Measurements from ENCODE around the gene KEAP1. TPM values are rescaled to one million over a fixed set of nuclear protein-coding genes. Genes with fewer than 3 reads are reported as not detected.
"Not testable (repeated sequence)": the region's sequence is repeated elsewhere in the genome, so short reads cannot be mapped to it uniquely, and the experiment has no call there.

Gene KEAP1
- total RNA-seq, 4 donors from 2014 or later: 62.1 to 80.3 (median 69.8) TPM

- Histone ChIP-seq H3K27me3 (peaks cover 45% of the 10 kb centered on the region), H3K36me3 (no peaks in the 10 kb centered on the region), H3K27ac (no peak overlapping the region), H3K4me1 (no peaks in the 10 kb centered on the region), H3K4me3 (no peak overlapping the region), H3K9me3 (no peaks in the 10 kb centered on the region)
- TF ChIP-seq POLR2AphosphoS5 (IDR thresholded peaks at IDR 0.05) (no peak), POLR2A (IDR thresholded peaks at IDR 0.05) (no peak), EP300 (IDR thresholded peaks at IDR 0.05) (no peak)
- TF ChIP-seq, protein P1, sequence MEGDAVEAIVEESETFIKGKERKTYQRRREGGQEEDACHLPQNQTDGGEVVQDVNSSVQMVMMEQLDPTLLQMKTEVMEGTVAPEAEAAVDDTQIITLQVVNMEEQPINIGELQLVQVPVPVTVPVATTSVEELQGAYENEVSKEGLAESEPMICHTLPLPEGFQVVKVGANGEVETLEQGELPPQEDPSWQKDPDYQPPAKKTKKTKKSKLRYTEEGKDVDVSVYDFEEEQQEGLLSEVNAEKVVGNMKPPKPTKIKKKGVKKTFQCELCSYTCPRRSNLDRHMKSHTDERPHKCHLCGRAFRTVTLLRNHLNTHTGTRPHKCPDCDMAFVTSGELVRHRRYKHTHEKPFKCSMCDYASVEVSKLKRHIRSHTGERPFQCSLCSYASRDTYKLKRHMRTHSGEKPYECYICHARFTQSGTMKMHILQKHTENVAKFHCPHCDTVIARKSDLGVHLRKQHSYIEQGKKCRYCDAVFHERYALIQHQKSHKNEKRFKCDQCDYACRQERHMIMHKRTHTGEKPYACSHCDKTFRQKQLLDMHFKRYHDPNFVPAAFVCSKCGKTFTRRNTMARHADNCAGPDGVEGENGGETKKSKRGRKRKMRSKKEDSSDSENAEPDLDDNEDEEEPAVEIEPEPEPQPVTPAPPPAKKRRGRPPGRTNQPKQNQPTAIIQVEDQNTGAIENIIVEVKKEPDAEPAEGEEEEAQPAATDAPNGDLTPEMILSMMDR (IDR thresholded peaks at IDR 0.05): no peak
- WGBS, 2 donors (ENCODE audit: low coverage in 1 of 2): 50 to 77% methylated on average over 2 to 5 of the region's 6 CpGs
- no peak for ATAC-seq
These were observed 32.5 kb upstream of the KEAP1 start for GRCh38 chr19:10535613-10536012.

- Histone ChIP-seq H3K9me3 (no peaks in the 10 kb centered on the region), H3K4me3 (no peak overlapping the region), H3K27ac (peak overlapping the region in 2 of 4 donors; percentile 43 to 54), H3K36me3 (no peaks in the 10 kb centered on the region), H3K4me1 (no peaks in the 10 kb centered on the region), H3K27me3 (peaks cover 37% of the 10 kb centered on the region)
- 15 to 56% methylated on average over 4 to 8 of the region's 10 CpGs for WGBS, 2 donors (ENCODE audit: low coverage in 1 of 2)
- TF ChIP-seq POLR2AphosphoS5 (IDR thresholded peaks at IDR 0.05): no peak
- TF ChIP-seq, protein P1 (IDR thresholded peaks at IDR 0.05): no peak
- no peak for TF ChIP-seq POLR2A (IDR thresholded peaks at IDR 0.05)
- TF ChIP-seq EP300 (IDR thresholded peaks at IDR 0.05): no peak
- peak; percentile 36 for ATAC-seq
These were observed 30.7 kb upstream of the KEAP1 start for GRCh38 chr19:10533646-10534386.

- no peaks in the 10 kb centered on the region for H3K4me1 ChIP-seq
- no peak overlapping the region for H3K27ac ChIP-seq
- H3K4me3 ChIP-seq: no peak overlapping the region
- ATAC-seq: no peak
- 75 to 100% methylated on average over 1 of the region's 1 CpG for WGBS, 2 donors (ENCODE audit: low coverage in 1 of 2)
- H3K9me3 ChIP-seq: no peaks in the 10 kb centered on the region
- no peaks in the 10 kb centered on the region for H3K36me3 ChIP-seq
- peaks cover 24% of the 10 kb centered on the region for H3K27me3 ChIP-seq
- TF ChIP-seq POLR2AphosphoS5 (IDR thresholded peaks at IDR 0.05): no peak
- TF ChIP-seq POLR2A (IDR thresholded peaks at IDR 0.05): no peak
- no peak for TF ChIP-seq EP300 (IDR thresholded peaks at IDR 0.05)
- TF ChIP-seq, protein P1 (IDR thresholded peaks at IDR 0.05): no peak
These were observed 29.3 kb upstream of the KEAP1 start for GRCh38 chr19:10532457-10532856.

DNA sequence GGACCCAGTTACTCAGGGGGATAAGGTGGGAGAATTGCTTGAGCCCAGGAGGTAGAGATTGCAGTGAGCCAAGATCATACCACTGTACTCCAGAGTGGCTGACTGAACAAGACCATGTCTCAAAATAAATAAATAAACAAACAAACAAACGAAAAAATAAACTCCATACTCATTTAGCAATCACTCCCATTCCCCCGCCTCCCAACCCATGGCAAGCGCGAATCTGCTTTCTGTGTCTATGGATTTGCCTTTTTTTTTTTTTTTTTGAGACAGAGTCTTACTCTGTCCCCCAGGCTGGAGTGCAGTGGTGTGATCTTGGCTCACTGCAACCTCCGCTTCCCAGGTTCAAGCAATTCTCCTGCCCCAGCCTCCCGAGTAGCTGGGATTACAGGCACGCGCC, 23.7 kb upstream of the KEAP1 start:
- WGBS, 2 donors (ENCODE audit: low coverage in 1 of 2): 81 to 82% methylated on average over 8 of the region's 8 CpGs
- H3K27me3 ChIP-seq: not testable (repeated sequence)

DNA sequence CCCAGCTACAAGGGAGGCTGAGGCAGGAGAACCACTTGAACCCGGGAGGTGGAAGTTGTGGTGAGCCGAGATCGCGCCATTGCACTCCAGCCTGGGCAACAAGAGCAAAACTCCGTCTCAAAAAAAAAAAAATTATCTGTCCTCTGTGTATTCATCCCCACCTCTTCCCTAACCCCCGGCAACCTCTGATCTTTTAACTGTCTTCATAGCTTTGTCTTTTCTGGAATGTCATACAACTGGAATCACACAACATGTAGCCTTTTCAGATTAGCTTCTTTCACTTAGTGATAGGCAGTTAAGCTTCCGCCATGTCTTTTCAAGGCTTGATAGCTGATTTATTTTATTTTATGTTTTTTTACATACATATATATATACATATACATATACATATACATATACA, 22.5 kb upstream of the KEAP1 start:
- no peak overlapping the region for H3K4me3 ChIP-seq
- no peak overlapping the region for H3K27ac ChIP-seq
- TF ChIP-seq, protein P1 (IDR thresholded peaks at IDR 0.05): no peak
- peaks cover 22% of the 10 kb centered on the region for H3K27me3 ChIP-seq
- H3K4me1 ChIP-seq: no peaks in the 10 kb centered on the region
- ATAC-seq: no peak
- H3K9me3 ChIP-seq: no peaks in the 10 kb centered on the region
- WGBS, 2 donors (ENCODE audit: low coverage in 1 of 2): 87 to 96% methylated on average over 7 of the region's 7 CpGs
- H3K36me3 ChIP-seq: no peaks in the 10 kb centered on the region

More for the DNA sequence above, 23.7 kb upstream of the KEAP1 start:
- not testable (repeated sequence) for H3K27ac ChIP-seq, H3K9me3 ChIP-seq, H3K4me3 ChIP-seq, H3K4me1 ChIP-seq, ATAC-seq, H3K36me3 ChIP-seq
